Cardiac muscle cell (in vitro differentiated cells and primary cell): ENCODE data around the gene VAPB. TPM values are rescaled to one million over a fixed set of nuclear protein-coding genes. Genes with fewer than 3 reads are reported as not detected.

Source experiments
- DNase-seq, 2 donors: peaks; one replicate each; pipeline versions ENCODE4 v3.0.0 to v3.0.0-alpha.2; 2010 to 2017; ENCODE audit warnings: low read depth in 1 of 2, low spot score in 1 of 2
- H3K27ac ChIP-seq: fragments of 200-600 bp; sonication (generic); 2 replicates; pipeline ENCODE4 v1.5.1; 2016
- H3K27me3 ChIP-seq: fragments of 200-600 bp; sonication (generic); 2 replicates; pipeline ENCODE4 v1.6.0; 2016; ENCODE audit warnings: control low read depth
- H3K36me3 ChIP-seq: fragments of 200-600 bp; sonication (generic); 2 replicates; pipeline ENCODE4 v1.5.1; 2016; ENCODE audit warnings: control low read depth
- H3K4me1 ChIP-seq: fragments of 200-600 bp; sonication (generic); 2 replicates; pipeline ENCODE4 v1.8.1; 2017; ENCODE audit warnings: low read depth, mild to moderate bottlenecking, mixed run types
- H3K4me3 ChIP-seq: fragments of 200-600 bp; sonication (generic); 2 replicates; pipeline ENCODE4 v1.5.1; 2016; ENCODE audit warnings: mild to moderate bottlenecking
- H3K9me3 ChIP-seq: fragments of 200-600 bp; sonication (generic); 2 replicates; pipeline ENCODE4 v1.5.1; 2017; ENCODE audit warnings: low read depth, mild to moderate bottlenecking, control low read depth
- CTCF ChIP-seq: IDR thresholded peaks from 2 replicates; pipeline ENCODE4 v1.5.1; 2012; ENCODE audit warnings: low read depth, mild to moderate bottlenecking, low read length
- polyA plus RNA-seq: library from polyadenylated mRNA; unstranded; fragments of >200 nt; fragmentation: Nextera tagmentation; extraction: Ambion mirVana; gene quantifications from 2 replicates; pipeline ENCODE4 v1.2.1, GENCODE V29; 2016
- total RNA-seq: library from RNA; depleted of rRNA; stranded (reverse); fragments of >200 nt; gene quantifications from 2 replicates; pipeline ENCODE4 v1.2.3, GENCODE V29; 2016

The VAPB gene
- total and polyA plus RNA-seq, 2 experiments from 2014 or later, result 9.7 to 55.1 TPM

GRCh38 chr20:58492795-58493524 is 103.9 kb downstream of the VAPB start:
- Histone ChIP-seq H3K27ac (no peak overlapping the region), H3K9me3 (no peaks in the 10 kb centered on the region)
- DNase-seq, result no peak

GRCh38 chr20:58494923-58495622 is 106.0 kb downstream of the VAPB start:
- H3K4me3 ChIP-seq, result no peak overlapping the region
- TF ChIP-seq CTCF, result no peak
- no peak for DNase-seq
- no peaks in the 10 kb centered on the region for H3K36me3 ChIP-seq
- H3K4me1 ChIP-seq, result no peaks in the 10 kb centered on the region
- H3K27ac ChIP-seq, result no peak overlapping the region
- H3K9me3 ChIP-seq, result no peaks in the 10 kb centered on the region
- H3K27me3 ChIP-seq, result no peaks in the 10 kb centered on the region

More at GRCh38 chr20:58492795-58493524, 103.9 kb downstream of the VAPB start:
- no peaks in the 10 kb centered on the region for H3K4me1 ChIP-seq
- H3K27me3 ChIP-seq, result no peaks in the 10 kb centered on the region
- TF ChIP-seq CTCF, result no peak
- H3K36me3 ChIP-seq, result no peaks in the 10 kb centered on the region
- H3K4me3 ChIP-seq, result no peak overlapping the region

- H3K9me3 ChIP-seq, result no peaks in the 10 kb centered on the region
- no peaks in the 10 kb centered on the region for H3K27me3 ChIP-seq
- TF ChIP-seq CTCF, result no peak
- H3K36me3 ChIP-seq, result no peaks in the 10 kb centered on the region
- H3K4me3 ChIP-seq, result no peak overlapping the region
- DNase-seq, result no peak
- no peaks in the 10 kb centered on the region for H3K4me1 ChIP-seq
- no peak overlapping the region for H3K27ac ChIP-seq
These were observed 106.8 kb downstream of the VAPB start for GRCh38 chr20:58495623-58496428.

DNA sequence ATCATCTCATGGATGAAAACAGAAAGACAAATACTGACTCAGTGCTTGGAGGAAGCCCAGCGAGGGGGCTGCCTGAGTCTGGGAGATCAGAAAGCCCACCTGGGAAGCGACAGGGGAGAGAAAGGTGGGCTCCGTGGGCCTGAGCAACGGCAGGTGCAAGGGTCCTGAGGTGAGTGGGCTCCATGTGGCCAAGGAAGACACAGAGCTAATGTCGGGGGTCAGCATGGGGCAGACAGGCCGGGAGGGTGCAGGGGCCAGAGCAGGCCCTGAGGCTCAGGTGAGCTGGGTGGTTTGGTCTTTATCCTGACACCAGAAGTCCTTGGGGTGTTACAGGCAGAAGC is 107.4 kb downstream of the VAPB start:
- no peak overlapping the region for H3K27ac ChIP-seq
- no peaks in the 10 kb centered on the region for H3K27me3 ChIP-seq
- no peak for DNase-seq
- no peak overlapping the region for H3K4me3 ChIP-seq
- no peaks in the 10 kb centered on the region for H3K9me3 ChIP-seq
- TF ChIP-seq CTCF, result no peak
- H3K36me3 ChIP-seq, result no peaks in the 10 kb centered on the region
- no peaks in the 10 kb centered on the region for H3K4me1 ChIP-seq

GRCh38 chr20:58497076-58497641 is 108.1 kb downstream of the VAPB start:
- Histone ChIP-seq H3K27ac (no peak overlapping the region), H3K4me3 (no peak overlapping the region), H3K36me3 (no peaks in the 10 kb centered on the region), H3K9me3 (no peaks in the 10 kb centered on the region), H3K27me3 (no peaks in the 10 kb centered on the region), H3K4me1 (no peaks in the 10 kb centered on the region)
- TF ChIP-seq CTCF, result no peak
- no peak for DNase-seq
